Gastroesophageal sphincter (tissue), 4 donors: ENCODE measurements around the gene CACNA1C. TPM values are rescaled to one million over a fixed set of nuclear protein-coding genes. Genes with fewer than 3 reads are reported as not detected.

Experiments
- ATAC-seq: fragments of 150-250 bp; one replicate; pipeline ENCODE4 v1.9.1; 2016; ENCODE audit warnings: mild to moderate bottlenecking, moderate library complexity
- H3K27ac ChIP-seq, 4 donors: fragments of 200-600 bp; sonication (generic) in 3 of 4; 1 replicate in 3 of 4; 2 replicates in 1 of 4; pipeline ENCODE4 v1.5.1; 2016 to 2019
- H3K27me3 ChIP-seq: fragments of 200-600 bp; sonication (generic); one replicate; pipeline ENCODE4 v1.5.1; 2019
- H3K36me3 ChIP-seq, 2 donors: fragments of 200-600 bp; sonication (generic); one replicate each; pipeline ENCODE4 v1.5.1; 2019; ENCODE audit warnings: control low read depth in 1 of 2
- H3K4me1 ChIP-seq, 3 donors: fragments of 200-600 bp; sonication (generic); 1 replicate in 2 of 3; 2 replicates in 1 of 3; pipeline ENCODE4 v1.5.1; 2016 to 2019; ENCODE audit warnings: control low read depth in 2 of 3
- H3K4me3 ChIP-seq, 2 donors: fragments of 200-600 bp; sonication (generic); one replicate each; pipeline ENCODE4 v1.5.1; 2019; ENCODE audit warnings: mild to moderate bottlenecking in 1 of 2, moderate library complexity in 1 of 2
- H3K9me3 ChIP-seq, 3 donors: fragments of 200-600 bp; sonication (generic); one replicate each; pipeline ENCODE4 v1.5.1; 2017 to 2019; ENCODE audit warnings: control low read depth in 2 of 3
- CTCF ChIP-seq, 4 experiments: fragments of 200-600 bp in 2 of 4; fragments of 450-650 bp in 2 of 4; sonication (generic) in 1 of 4; IDR thresholded peaks; one replicate each; pipeline ENCODE4 v1.5.1; 2017 to 2019; ENCODE audit warnings: antibody characterized with exemption in 4 of 4, mild to moderate bottlenecking in 2 of 4, moderate library complexity in 2 of 4
- EP300 ChIP-seq: sonication (generic); formaldehyde crosslinking; IDR thresholded peaks from one replicate; pipeline ENCODE4 v1.6.1; 2017; ENCODE audit warnings: antibody characterized with exemption, mild to moderate bottlenecking
- POLR2A ChIP-seq, 2 donors: fragments of 450-650 bp; IDR thresholded peaks; one replicate each; pipeline ENCODE4 v1.6.1; 2017; ENCODE audit warnings: antibody characterized with exemption in 2 of 2, mild to moderate bottlenecking in 2 of 2, moderate library complexity in 1 of 2
- POLR2AphosphoS5 ChIP-seq: sonication (generic); formaldehyde crosslinking; IDR thresholded peaks from one replicate; pipeline ENCODE4 v1.6.1; 2017; ENCODE audit warnings: antibody characterized with exemption
- WGBS, 2 donors: methylation state at CpG; one replicate each; pipeline ENCODE4 v1.1.5; 2018; ENCODE audit warnings: low coverage in 1 of 2; 5-methylcytosine and 5-hydroxymethylcytosine counted together
- total RNA-seq, 4 donors: library from RNA; depleted of rRNA; stranded (reverse); fragments of >200 nt; gene quantifications; one replicate each; pipeline ENCODE4 v1.1.0, GENCODE V29; 2016

Gene CACNA1C
- total RNA-seq, 4 donors from 2014 or later, result 22.9 to 96.2 (median 41.4) TPM

DNA sequence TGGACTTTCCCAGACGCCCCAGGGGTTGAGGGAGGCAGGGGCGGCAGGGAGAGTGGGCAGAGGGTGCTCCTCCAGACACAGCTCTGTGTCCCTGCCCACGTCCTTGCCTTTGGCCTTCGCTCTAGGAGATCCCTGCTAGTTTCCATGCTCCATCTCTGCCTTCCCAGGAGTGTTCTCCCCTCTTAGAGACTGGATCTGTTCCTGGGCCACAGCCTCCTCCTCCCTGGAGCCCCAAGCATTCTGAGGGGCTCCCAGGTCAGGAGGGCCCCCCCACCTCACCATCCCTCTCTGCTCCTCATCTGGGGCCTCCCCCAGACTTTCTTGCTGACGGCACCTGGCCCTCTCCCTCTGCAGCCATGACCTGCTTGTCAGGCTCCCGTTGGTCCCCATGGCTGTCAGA is 526.0 kb downstream of the CACNA1C start:
- Histone ChIP-seq H3K27me3 (no peaks in the 10 kb centered on the region), H3K27ac (no peak overlapping the region), H3K36me3 (peaks cover 0 to 37% of the 10 kb centered on the region in 2 donors), H3K4me3 (no peak overlapping the region), H3K4me1 (peaks cover 0 to 25% (median 6%) of the 10 kb centered on the region in 3 donors), H3K9me3 (no peaks in the 10 kb centered on the region)
- TF ChIP-seq POLR2AphosphoS5 (no peak), EP300 (no peak), CTCF (IDR thresholded peaks at IDR 0.05) (no peak)
- WGBS, 2 donors, result 80 to 92% methylated on average over 2 to 4 of the region's 6 CpGs
- no peak for ATAC-seq

DNA sequence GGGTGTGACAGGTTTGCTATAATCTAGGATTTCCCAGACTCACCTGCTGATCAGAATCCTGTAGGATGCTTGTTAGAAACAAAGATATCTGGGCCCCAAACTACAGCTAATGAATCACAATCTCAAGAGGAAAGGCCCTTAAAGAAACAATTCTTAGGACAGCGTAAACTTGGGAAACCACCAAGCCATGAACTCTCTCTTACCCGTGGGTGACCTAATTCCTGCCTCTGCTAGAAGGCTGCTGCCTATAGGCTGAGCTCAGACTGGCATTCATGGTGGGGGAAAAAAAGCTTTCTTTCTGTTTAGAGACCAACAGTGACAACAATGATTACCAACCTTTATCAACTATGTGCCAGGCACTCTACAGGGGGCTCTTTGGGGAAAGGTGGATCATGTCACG is 528.0 kb downstream of the CACNA1C start:
- Histone ChIP-seq H3K4me3 (no peak overlapping the region), H3K27ac (peak overlapping the region in 1 of 4 donors; percentile 9), H3K27me3 (no peaks in the 10 kb centered on the region), H3K9me3 (no peaks in the 10 kb centered on the region), H3K4me1 (peaks cover 0 to 25% (median 6%) of the 10 kb centered on the region in 3 donors), H3K36me3 (peaks cover 0 to 39% of the 10 kb centered on the region in 2 donors)
- no peak for ATAC-seq
- 42% methylated on average over 2 of the region's 3 CpGs; no CpG with 5 or more reads in 1 of the 2 donors for WGBS, 2 donors
- TF ChIP-seq POLR2AphosphoS5 (no peak), EP300 (no peak), POLR2A (IDR thresholded peaks at IDR 0.05) (no peak), CTCF (IDR thresholded peaks at IDR 0.05) (no peak)

DNA sequence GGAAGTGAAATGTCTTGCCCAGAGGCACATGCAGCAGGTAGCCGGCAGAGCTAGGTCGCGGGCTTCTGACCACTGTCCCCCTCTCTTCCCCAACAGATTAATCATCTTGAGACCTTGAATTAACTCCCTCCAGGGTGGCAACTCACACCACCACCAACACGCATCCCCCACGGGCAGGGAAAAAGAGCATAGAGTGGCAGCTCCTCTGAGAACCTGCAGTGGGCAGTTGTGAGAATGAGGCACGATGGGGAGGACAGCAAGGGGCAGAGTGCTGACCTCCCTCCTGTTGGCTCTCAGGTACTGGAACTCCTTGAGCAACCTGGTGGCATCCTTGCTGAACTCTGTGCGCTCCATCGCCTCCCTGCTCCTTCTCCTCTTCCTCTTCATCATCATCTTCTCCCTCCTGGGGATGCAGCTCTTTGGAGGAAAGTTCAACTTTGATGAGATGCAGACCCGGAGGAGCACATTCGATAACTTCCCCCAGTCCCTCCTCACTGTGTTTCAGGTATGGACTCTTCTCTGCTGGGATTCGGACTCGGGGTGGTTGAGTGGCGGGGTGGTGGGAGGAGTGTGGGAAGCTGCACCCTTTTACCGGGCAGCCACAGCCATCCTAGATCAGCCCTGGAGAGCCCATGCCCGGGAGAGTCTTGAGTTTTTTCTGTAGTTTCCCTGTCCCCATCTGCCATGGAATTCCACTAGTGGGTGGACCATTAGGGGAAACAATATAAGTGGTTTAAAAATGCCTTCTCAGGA is 528.7 kb downstream of the CACNA1C start:
- Histone ChIP-seq H3K27ac (no peak overlapping the region), H3K27me3 (no peaks in the 10 kb centered on the region), H3K4me1 (peaks cover 0 to 25% (median 6%) of the 10 kb centered on the region in 3 donors), H3K9me3 (no peaks in the 10 kb centered on the region), H3K36me3 (peaks cover 0 to 40% of the 10 kb centered on the region in 2 donors), H3K4me3 (no peak overlapping the region)
- ATAC-seq, result no peak
- WGBS, 2 donors, result 70 to 95% methylated on average over 2 to 4 of the region's 15 CpGs
- TF ChIP-seq CTCF (IDR thresholded peaks at IDR 0.05) (no peak), EP300 (no peak), POLR2AphosphoS5 (no peak), POLR2A (IDR thresholded peaks at IDR 0.05) (no peak)

- TF ChIP-seq CTCF (IDR thresholded peaks at IDR 0.05) (no peak), EP300 (no peak), POLR2AphosphoS5 (no peak), POLR2A (IDR thresholded peaks at IDR 0.05) (no peak)
- Histone ChIP-seq H3K27ac (peak overlapping the region in 3 of 4 donors; percentile 42 to 59 (median 45)), H3K27me3 (no peaks in the 10 kb centered on the region), H3K4me1 (peaks cover 0 to 25% (median 6%) of the 10 kb centered on the region in 3 donors), H3K36me3 (peaks cover 0 to 39% of the 10 kb centered on the region in 2 donors), H3K4me3 (peak overlapping the region in 1 of 2 donors; percentile 17), H3K9me3 (no peaks in the 10 kb centered on the region)
- no peak for ATAC-seq
- 67 to 71% methylated on average over 4 to 5 of the region's 9 CpGs for WGBS, 2 donors
Observed at GRCh38 chr12:2582631-2583030, 529.8 kb downstream of the CACNA1C start.

DNA sequence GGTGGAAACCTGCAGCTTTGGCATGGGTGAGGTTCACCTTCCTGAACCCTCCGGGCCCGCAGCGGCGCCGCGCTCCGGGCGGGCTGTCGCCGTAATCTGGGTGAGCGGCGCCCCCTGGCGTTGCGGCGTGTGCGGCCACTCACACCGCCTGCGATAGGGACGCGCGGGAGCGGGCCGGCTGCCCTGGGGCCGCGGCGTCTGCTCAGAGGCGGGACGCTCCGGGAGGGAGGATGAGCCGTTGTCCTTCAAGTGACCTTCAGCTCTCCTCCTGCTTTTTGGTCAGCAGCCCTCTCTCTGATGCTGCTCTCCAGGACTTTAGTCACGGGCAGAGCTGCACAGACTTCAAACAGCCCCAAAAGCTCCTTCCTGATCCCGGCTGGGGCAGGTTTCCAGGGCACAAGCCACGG is 530.3 kb downstream of the CACNA1C start:
- peak; percentile 82 for ATAC-seq
- TF ChIP-seq CTCF (IDR thresholded peaks at IDR 0.05) (peak in 3 of 4 experiments; percentile 90 to 96 (median 93)), POLR2AphosphoS5 (no peak)
- H3K4me3 ChIP-seq, result peak overlapping the region in 1 of 2 donors; percentile 17
- H3K9me3 ChIP-seq, result no peaks in the 10 kb centered on the region
- 0% methylated on average over 3 of the region's 33 CpGs; no CpG with 5 or more reads in 1 of the 2 donors for WGBS, 2 donors
- H3K27me3 ChIP-seq, result no peaks in the 10 kb centered on the region
- H3K4me1 ChIP-seq, result peaks cover 0 to 25% (median 6%) of the 10 kb centered on the region in 3 donors
- peak overlapping the region in 3 of 4 donors; percentile 42 to 59 (median 45) for H3K27ac ChIP-seq
- H3K36me3 ChIP-seq, result peaks cover 0 to 44% of the 10 kb centered on the region in 2 donors
